Esophagus muscularis mucosa (tissue), 4 donors: ENCODE results near the gene KRT4.

Experiments used
- EP300 ChIP-seq: sonication (generic); formaldehyde crosslinking; IDR thresholded peaks from one replicate; pipeline ENCODE4 v1.6.1; 2017; ENCODE audit warnings: antibody characterized with exemption
- POLR2A ChIP-seq: fragments of 450-650 bp; IDR thresholded peaks from one replicate; pipeline ENCODE4 v1.6.1; 2017; ENCODE audit warnings: antibody characterized with exemption, moderate library complexity, mild to moderate bottlenecking, low read depth
- POLR2AphosphoS5 ChIP-seq, 2 donors: sonication (generic); formaldehyde crosslinking; IDR thresholded peaks; one replicate each; pipeline ENCODE4 v1.6.1; 2017; ENCODE audit warnings: antibody characterized with exemption in 2 of 2
- TF ChIP-seq, protein P1 (sequence below), 3 experiments: fragments of 200-600 bp in 2 of 3; fragments of 450-650 bp in 1 of 3; sonication (generic) in 2 of 3; IDR thresholded peaks; one replicate each; pipeline ENCODE4 v1.5.1; 2017 to 2019; ENCODE audit warnings: antibody characterized with exemption in 3 of 3, mild to moderate bottlenecking in 2 of 3, moderate library complexity in 1 of 3

GRCh38 chr12:52809166-52809565, 4.8 kb downstream of the KRT4 start:
- TF ChIP-seq POLR2AphosphoS5 (IDR thresholded peaks at IDR 0.05) (no peak), POLR2A (no peak), EP300 (no peak)
- TF ChIP-seq, protein P1, sequence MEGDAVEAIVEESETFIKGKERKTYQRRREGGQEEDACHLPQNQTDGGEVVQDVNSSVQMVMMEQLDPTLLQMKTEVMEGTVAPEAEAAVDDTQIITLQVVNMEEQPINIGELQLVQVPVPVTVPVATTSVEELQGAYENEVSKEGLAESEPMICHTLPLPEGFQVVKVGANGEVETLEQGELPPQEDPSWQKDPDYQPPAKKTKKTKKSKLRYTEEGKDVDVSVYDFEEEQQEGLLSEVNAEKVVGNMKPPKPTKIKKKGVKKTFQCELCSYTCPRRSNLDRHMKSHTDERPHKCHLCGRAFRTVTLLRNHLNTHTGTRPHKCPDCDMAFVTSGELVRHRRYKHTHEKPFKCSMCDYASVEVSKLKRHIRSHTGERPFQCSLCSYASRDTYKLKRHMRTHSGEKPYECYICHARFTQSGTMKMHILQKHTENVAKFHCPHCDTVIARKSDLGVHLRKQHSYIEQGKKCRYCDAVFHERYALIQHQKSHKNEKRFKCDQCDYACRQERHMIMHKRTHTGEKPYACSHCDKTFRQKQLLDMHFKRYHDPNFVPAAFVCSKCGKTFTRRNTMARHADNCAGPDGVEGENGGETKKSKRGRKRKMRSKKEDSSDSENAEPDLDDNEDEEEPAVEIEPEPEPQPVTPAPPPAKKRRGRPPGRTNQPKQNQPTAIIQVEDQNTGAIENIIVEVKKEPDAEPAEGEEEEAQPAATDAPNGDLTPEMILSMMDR (IDR thresholded peaks at IDR 0.05): no peak
